ENCODE measurements around the gene CCND3. TPM values are rescaled to one million over a fixed set of nuclear protein-coding genes. Genes with fewer than 3 reads are reported as not detected.

The CCND3 gene
- total RNA-seq, 1 donor, result 28.1 TPM

DNA sequence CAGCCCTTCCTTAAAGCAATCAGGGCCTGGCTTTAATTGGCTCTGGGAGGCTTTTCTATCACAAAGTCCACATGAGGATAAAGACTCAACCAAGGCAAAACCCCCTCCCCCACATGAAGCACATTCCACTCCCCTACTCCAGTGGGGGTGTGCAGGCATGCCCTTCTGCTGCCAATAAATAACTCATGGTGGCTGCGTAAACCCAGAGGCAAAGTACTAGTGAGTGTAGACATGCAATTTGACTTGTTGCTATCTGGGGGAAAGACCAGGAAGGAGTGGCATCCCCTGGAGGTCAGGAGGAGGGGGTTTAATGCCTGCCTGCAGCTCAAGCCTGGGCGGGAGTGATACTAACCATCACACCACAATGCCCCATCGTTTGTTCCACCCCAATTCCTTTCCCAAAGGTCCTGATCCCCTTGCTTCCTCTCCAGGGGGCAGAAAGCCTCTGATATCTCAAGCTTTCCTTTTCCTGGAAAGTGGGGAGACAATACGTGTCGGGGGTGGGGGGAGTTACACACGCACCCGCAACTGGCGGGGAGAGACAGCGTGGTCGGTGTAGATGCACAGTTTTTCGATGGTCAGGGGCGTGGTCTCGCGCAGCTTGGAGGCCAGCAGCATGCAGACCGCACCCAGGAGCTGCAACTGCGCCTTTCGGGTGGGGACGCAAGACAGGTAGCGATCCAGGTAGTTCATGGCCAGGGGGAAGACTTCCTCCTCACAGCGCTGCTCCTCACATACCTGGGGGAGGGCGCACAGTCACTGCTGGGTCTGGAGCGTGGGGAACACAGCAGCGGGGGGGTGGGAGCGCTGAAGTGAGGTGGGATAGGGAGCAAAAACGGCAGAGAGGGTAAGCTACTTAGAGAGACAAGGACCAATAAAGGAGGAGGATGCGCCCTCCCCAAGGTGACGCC lies 1.5 kb downstream of the CCND3 start:
- TF ChIP-seq, protein P1, sequence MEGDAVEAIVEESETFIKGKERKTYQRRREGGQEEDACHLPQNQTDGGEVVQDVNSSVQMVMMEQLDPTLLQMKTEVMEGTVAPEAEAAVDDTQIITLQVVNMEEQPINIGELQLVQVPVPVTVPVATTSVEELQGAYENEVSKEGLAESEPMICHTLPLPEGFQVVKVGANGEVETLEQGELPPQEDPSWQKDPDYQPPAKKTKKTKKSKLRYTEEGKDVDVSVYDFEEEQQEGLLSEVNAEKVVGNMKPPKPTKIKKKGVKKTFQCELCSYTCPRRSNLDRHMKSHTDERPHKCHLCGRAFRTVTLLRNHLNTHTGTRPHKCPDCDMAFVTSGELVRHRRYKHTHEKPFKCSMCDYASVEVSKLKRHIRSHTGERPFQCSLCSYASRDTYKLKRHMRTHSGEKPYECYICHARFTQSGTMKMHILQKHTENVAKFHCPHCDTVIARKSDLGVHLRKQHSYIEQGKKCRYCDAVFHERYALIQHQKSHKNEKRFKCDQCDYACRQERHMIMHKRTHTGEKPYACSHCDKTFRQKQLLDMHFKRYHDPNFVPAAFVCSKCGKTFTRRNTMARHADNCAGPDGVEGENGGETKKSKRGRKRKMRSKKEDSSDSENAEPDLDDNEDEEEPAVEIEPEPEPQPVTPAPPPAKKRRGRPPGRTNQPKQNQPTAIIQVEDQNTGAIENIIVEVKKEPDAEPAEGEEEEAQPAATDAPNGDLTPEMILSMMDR (IDR thresholded peaks at IDR 0.05; ENCODE audit: insufficient read depth, low read length), result no peak
- H3K4me3 ChIP-seq (ENCODE audit: low read depth, low read length), result peak overlapping the region; percentile 95
- DNase-seq (ENCODE audit: low read depth), result peak; percentile 48

DNA sequence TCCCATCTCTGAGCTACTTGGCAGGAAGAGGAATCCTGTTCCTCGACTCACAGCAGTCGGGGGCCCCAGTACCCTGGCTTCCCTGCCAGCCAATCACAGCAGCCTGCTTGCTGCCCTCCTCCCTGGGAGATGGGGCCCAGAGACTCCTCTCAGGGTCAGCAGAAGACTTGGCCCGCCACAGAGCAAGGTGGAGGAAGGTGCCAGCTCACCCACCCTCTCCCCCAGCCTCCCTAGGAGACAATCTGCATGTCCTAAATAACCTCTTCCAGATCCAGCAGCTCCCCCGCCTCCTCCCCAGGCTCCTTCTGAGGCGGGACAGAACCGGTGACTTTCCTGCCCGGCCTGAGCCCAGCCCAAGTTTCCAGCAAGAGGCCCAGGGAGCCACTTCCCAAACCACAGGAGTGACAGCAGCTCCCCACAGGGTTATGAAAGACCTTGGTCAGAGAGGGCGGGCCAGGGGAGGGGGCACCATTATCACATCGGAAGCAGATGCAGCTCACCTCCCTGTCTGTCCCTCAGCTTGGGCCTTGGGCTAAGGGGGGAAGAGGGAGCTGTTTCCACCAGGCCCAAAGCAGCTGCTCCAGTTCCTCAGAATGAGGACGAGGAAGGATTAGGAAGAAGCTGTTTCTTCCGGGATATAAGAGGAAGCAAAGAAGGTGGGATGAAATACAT lies 2.3 kb downstream of the CCND3 start:
- TF ChIP-seq, protein P1 (IDR thresholded peaks at IDR 0.05; ENCODE audit: insufficient read depth, low read length), result no peak
- DNase-seq (ENCODE audit: low read depth), result peak; percentile 52

DNA sequence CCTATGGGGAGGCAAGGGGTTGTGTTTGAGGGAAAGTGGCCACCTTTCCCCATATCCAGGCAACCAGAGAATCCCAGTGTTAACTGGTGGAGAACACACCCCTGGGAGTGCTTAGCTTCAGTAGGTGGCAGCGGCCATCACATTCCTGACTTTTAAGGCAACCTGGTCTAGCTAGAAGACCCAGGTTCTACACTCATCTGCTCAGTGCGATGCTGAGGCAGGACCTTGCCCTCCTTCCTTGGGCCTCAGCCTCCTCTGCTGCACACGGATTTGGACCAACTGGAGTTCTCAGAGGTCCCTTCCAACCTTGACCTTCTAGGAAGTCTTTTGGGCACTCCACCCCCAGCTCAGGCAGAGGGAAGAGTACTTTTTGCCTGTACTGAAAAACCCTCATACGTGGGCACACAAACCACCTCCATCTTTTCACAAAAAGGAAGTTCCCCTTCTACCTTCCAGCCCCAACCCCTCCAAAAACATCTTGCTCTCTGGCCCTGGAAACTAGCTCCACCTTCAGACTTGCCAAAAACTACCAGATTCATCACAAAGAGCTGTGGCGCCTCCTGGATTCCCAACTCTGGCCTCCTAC lies 2.9 kb downstream of the CCND3 start:
- H3K4me3 ChIP-seq (ENCODE audit: low read depth, low read length), result peak overlapping the region; percentile 9
- DNase-seq (ENCODE audit: low read depth), result no peak
- TF ChIP-seq, protein P1 (IDR thresholded peaks at IDR 0.05; ENCODE audit: insufficient read depth, low read length), result peak; percentile 0

More for the DNA sequence above, 2.3 kb downstream of the CCND3 start:
- peak overlapping the region; percentile 95 for H3K4me3 ChIP-seq (ENCODE audit: low read depth, low read length)

DNA sequence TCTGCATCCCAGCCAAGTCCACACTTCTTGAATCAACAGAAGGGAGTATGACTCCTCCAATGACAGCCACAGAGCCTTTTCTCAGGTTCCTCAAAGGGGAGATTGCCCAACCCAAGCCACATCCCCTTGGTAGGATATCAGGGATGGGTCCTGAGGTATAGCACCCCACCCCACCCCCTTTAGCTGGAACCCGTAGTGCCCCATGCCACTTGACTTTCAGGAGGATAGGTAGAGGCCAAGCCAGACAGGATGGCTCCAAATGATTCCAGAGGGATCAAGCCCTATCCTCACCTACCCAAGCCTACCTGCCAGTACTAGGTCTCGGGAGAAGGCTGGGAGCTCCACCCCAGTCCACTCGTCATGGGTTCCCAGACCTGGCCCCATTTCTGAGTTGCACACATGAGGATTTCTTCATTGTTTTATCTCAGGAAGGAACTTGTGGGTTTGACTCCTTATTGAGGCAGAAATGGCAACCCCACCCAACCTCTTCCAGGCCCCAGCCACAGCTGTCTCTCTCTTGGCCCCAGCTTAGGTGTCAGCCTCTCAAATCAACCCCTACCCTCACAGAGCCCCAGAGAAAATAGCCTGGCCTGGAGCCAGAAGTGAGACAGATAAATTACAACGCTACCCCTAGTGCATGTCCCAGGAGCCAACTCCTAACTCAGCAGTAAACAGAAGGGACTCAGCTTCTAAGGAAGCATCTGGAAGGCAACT lies 3.6 kb downstream of the CCND3 start:
- no peak overlapping the region for H3K4me3 ChIP-seq (ENCODE audit: low read depth, low read length)

DNA sequence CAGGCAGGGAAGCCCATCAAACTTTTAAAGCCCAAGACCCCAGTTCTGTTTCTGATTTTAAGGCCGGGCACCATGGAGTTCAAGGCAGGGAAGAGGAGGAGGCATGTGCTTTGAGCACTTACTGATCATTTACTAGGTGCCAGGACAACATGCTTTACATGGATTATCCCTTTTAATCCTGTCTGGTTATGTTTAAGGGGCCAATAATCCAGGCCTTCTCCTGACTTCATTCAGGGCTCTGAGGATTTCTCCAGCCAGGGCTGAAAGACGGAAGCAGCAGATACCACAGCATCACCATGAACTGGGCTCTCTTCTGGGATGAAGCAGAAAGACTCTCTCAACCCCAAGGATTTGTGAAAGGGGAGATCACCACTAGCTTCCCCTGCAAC lies 4.1 kb downstream of the CCND3 start:
- DNase-seq (ENCODE audit: low read depth), result no peak
- TF ChIP-seq, protein P1 (IDR thresholded peaks at IDR 0.05; ENCODE audit: insufficient read depth, low read length), result no peak
- H3K4me3 ChIP-seq (ENCODE audit: low read depth, low read length), result no peak overlapping the region

More for the DNA sequence above, 3.6 kb downstream of the CCND3 start:
- TF ChIP-seq, protein P1 (IDR thresholded peaks at IDR 0.05; ENCODE audit: insufficient read depth, low read length), result no peak
- peak; percentile 52 for DNase-seq (ENCODE audit: low read depth)
